HCT116 (cell line): ENCODE results near the gene WNT11. TPM values are rescaled to one million over a fixed set of nuclear protein-coding genes. Genes with fewer than 3 reads are reported as not detected.

ENCODE experiments used
- ATAC-seq: fragments of 200-7000 bp; cut with Tn5 transposase; 2 replicates; pipeline ENCODE4 v1.9.1; 2020; ENCODE audit warnings: mild to moderate bottlenecking, moderate library complexity
- BruUV-seq: library from RNA; stranded (reverse); fragments of 400-500 nt; replicated peaks from 2 replicates; lab custom pipeline; 2021; lab: Mats Ljungman, UMichigan
- CTCF ChIA-PET: fragments of 300-600 bp; sonication (Branson Sonifier 250); formaldehyde crosslinking; loops from one replicate; lab custom pipeline; 2021; ENCODE audit warnings: antibody characterized with exemption; lab: Charles Lee
- POLR2A ChIA-PET: fragments of 300-600, 350-600 bp; sonication (Branson Sonifier 250); formaldehyde crosslinking; loops from one replicate; lab custom pipeline; 2021; ENCODE audit warnings: antibody characterized with exemption; lab: Charles Lee
- RAD21 ChIA-PET, 2 experiments: fragments of 300-600 bp; sonication (Branson Sonifier 250); formaldehyde crosslinking; loops; one replicate each; lab custom pipeline; 2023; ENCODE audit warnings: low total read pairs in 2 of 2; ENCODE audit not compliant: uncharacterized antibody in 2 of 2, unreplicated experiment in 2 of 2, low non-redundant PET in 1 of 2; lab: Charles Lee
- DNase-seq: peaks from one replicate; pipeline ENCODE4 v3.0.0-alpha.2; 2010; ENCODE audit warnings: low read depth, low spot score
- H2AFZ ChIP-seq: fragments of 200-600 bp; shearing (Covaris generic), sonication (generic); 2 replicates; pipeline ENCODE4 v1.6.1; 2017; ENCODE audit warnings: low read depth, mixed run types, mixed read lengths, antibody characterized with exemption, low read length; ENCODE audit not compliant: poor library complexity, severe bottlenecking
- H3K27ac ChIP-seq: 2 replicates; pipeline ENCODE4 v1.5.1; 2012; ENCODE audit warnings: low read depth, low read length
- H3K27me3 ChIP-seq: fragments of 200-600 bp; sonication (generic); 2 replicates; pipeline ENCODE4 v1.6.1; 2016; ENCODE audit warnings: mixed run types, low read length, mixed read lengths; ENCODE audit not compliant: insufficient read depth
- H3K36me3 ChIP-seq, 2 experiments: fragments of 200-500 bp in 1 of 2; fragments of 200-600 bp in 1 of 2; sonication (Bioruptor generic) in 1 of 2; sonication (generic) in 1 of 2; 2 replicates each; pipeline versions ENCODE4 v1.5.1 to v1.6.1; 2014 to 2016; ENCODE audit warnings: low read length in 2 of 2, inconsistent platforms in 1 of 2, mixed read lengths in 1 of 2, mixed run types in 1 of 2; ENCODE audit not compliant: insufficient read depth in 2 of 2, control insufficient read depth in 1 of 2
- H3K4me1 ChIP-seq, 2 experiments: fragments of 200-600 bp in 1 of 2; sonication (generic) in 1 of 2; 2 replicates each; pipeline versions ENCODE4 v1.5.1 to v1.6.1; 2012 to 2017; ENCODE audit warnings: low read length in 2 of 2, inconsistent platforms in 1 of 2, mild to moderate bottlenecking in 1 of 2, mixed read lengths in 1 of 2, mixed run types in 1 of 2, moderate library complexity in 1 of 2; ENCODE audit not compliant: insufficient read depth in 2 of 2, control insufficient read depth in 1 of 2
- H3K4me2 ChIP-seq: fragments of 200-600 bp; sonication (generic); 2 replicates; pipeline ENCODE4 v1.6.1; 2017; ENCODE audit warnings: mixed run types, low read length, mixed read lengths
- H3K4me3 ChIP-seq, 2 experiments: fragments of 200-600 bp in 1 of 2; sonication (generic) in 1 of 2; replicated peaks in 1 of 2; 2 replicates each; pipeline ENCODE4 v1.5.1; 2011 to 2016; ENCODE audit warnings: low read length in 2 of 2, control low read depth in 1 of 2, low read depth in 1 of 2, mild to moderate bottlenecking in 1 of 2, mixed read lengths in 1 of 2, mixed run types in 1 of 2
- H3K79me2 ChIP-seq: fragments of 200-600 bp; sonication (generic); 2 replicates; pipeline ENCODE4 v1.6.1; 2017; ENCODE audit warnings: mild to moderate bottlenecking, mixed run types, low read length, moderate library complexity, mixed read lengths; ENCODE audit not compliant: insufficient read depth
- H3K9ac ChIP-seq: fragments of 200-600 bp; sonication (generic); 2 replicates; pipeline ENCODE4 v1.6.1; 2016; ENCODE audit warnings: low read length, mixed read lengths
- H3K9me2 ChIP-seq: fragments of 200-600 bp; sonication (generic), shearing (Covaris generic); 2 replicates; pipeline ENCODE4 v1.6.1; 2017; ENCODE audit warnings: mixed run types, mild to moderate bottlenecking, moderate library complexity; ENCODE audit not compliant: insufficient read depth
- H3K9me3 ChIP-seq, 2 experiments: fragments of 200-500 bp in 1 of 2; fragments of 200-600 bp in 1 of 2; sonication (Bioruptor generic) in 1 of 2; sonication (generic) in 1 of 2; 2 replicates each; pipeline ENCODE4 v1.6.1; 2014 to 2017; ENCODE audit warnings: low read length in 2 of 2, mixed read lengths in 2 of 2, inconsistent platforms in 1 of 2, low read depth in 1 of 2, mild to moderate bottlenecking in 1 of 2, mixed run types in 1 of 2, moderate library complexity in 1 of 2; ENCODE audit not compliant: control insufficient read depth in 1 of 2, insufficient read depth in 1 of 2
- H4K20me1 ChIP-seq: fragments of 200-600 bp; sonication (generic), shearing (Covaris generic); 2 replicates; pipeline ENCODE4 v1.6.1; 2017; ENCODE audit warnings: mixed run types, mild to moderate bottlenecking, moderate library complexity; ENCODE audit not compliant: insufficient read depth
- CBX3 ChIP-seq: IDR thresholded peaks from 2 replicates; pipeline ENCODE4 v1.6.1; 2012; ENCODE audit warnings: low read depth
- CEBPB ChIP-seq: IDR thresholded peaks from 2 replicates; pipeline ENCODE4 v1.6.1; 2012; ENCODE audit warnings: low read depth
- CTCF ChIP-seq, 3 experiments: fragments of 200-600 bp in 1 of 3; sonication (generic) in 1 of 3; IDR thresholded peaks in 2 of 3; conservative IDR thresholded peaks in 1 of 3; 2 replicates each; pipeline ENCODE4 v1.5.1; 2012 to 2017; ENCODE audit warnings: low read depth in 2 of 3, low read length in 2 of 3, antibody characterized with exemption in 1 of 3, borderline replicate concordance in 1 of 3, control low read depth in 1 of 3, mild to moderate bottlenecking in 1 of 3, mixed read lengths in 1 of 3, mixed run types in 1 of 3, moderate library complexity in 1 of 3; ENCODE audit not compliant: insufficient read depth in 1 of 3
- EGR1 ChIP-seq: IDR thresholded peaks from 2 replicates; pipeline ENCODE4 v1.6.1; 2012; ENCODE audit warnings: low read depth
- ELF1 ChIP-seq: IDR thresholded peaks from 2 replicates; pipeline ENCODE4 v1.6.1; 2012; ENCODE audit warnings: low read depth, borderline replicate concordance
- FOSL1 ChIP-seq: IDR thresholded peaks from 2 replicates; pipeline ENCODE4 v1.6.1; 2012; ENCODE audit warnings: low read depth
- JUND ChIP-seq: IDR thresholded peaks from 2 replicates; pipeline ENCODE4 v1.6.1; 2012
- POLR2A ChIP-seq: IDR thresholded peaks from 2 replicates; pipeline ENCODE4 v1.7.0; 2011; ENCODE audit warnings: borderline replicate concordance; ENCODE audit not compliant: insufficient read depth, insufficient read length; ENCODE audit errors: extremely low read depth
- RAD21 ChIP-seq: IDR thresholded peaks from 2 replicates; pipeline ENCODE4 v1.6.1; 2012; ENCODE audit warnings: low read depth, mild to moderate bottlenecking
- REST ChIP-seq: IDR thresholded peaks from 2 replicates; pipeline ENCODE4 v1.6.1; 2012; ENCODE audit warnings: low read depth
- SP1 ChIP-seq: IDR thresholded peaks from 2 replicates; pipeline ENCODE4 v1.6.1; 2012; ENCODE audit warnings: low read depth
- SRF ChIP-seq: IDR thresholded peaks from 2 replicates; pipeline ENCODE4 v1.6.1; 2012; ENCODE audit warnings: low read depth
- TCF7L2 ChIP-seq: IDR thresholded peaks from 2 replicates; pipeline ENCODE4 v1.7.0; 2011; ENCODE audit warnings: borderline replicate concordance, inconsistent platforms; ENCODE audit not compliant: insufficient read depth, insufficient read length; ENCODE audit errors: extremely low read depth
- ZBTB33 ChIP-seq: IDR thresholded peaks from 2 replicates; pipeline ENCODE4 v1.6.1; 2011; ENCODE audit warnings: mild to moderate bottlenecking, low read length, moderate library complexity; ENCODE audit not compliant: insufficient replicate concordance; ENCODE audit errors: extremely low read depth
- intact Hi-C: fragments of 100-400 bp; cut with micrococcal nuclease; formaldehyde crosslinking; loops from 2 replicates; pipeline ENCODE4 v1.10.0; 2022
- total RNA-seq: library from RNA; stranded (reverse); gene quantifications from one replicate; pipeline ENCODE4 v1.2.1, GENCODE V29; 2021; ENCODE audit not compliant: unreplicated experiment

Gene WNT11
- total RNA-seq, 1 experiment from 2014 or later = 1.9 TPM

GRCh38 chr11:76167590-76167989 lies 38.7 kb downstream of the WNT11 start:
- Histone ChIP-seq H4K20me1 (no peaks in the 10 kb centered on the region), H3K9ac (no peak overlapping the region), H3K9me2 (no peaks in the 10 kb centered on the region), H3K79me2 (no peaks in the 10 kb centered on the region), H2AFZ (no peak overlapping the region), H3K4me2 (no peak overlapping the region), H3K4me3 (no peak overlapping the region), H3K4me1 (no peaks in the 10 kb centered on the region), H3K9me3 (no peaks in the 10 kb centered on the region), H3K27ac (no peak overlapping the region), H3K27me3 (no peaks in the 10 kb centered on the region), H3K36me3 (no peaks in the 10 kb centered on the region)
- DNase-seq (no peak), ATAC-seq (no peak)
- ChIA-PET POLR2A (no interaction called here), RAD21 (no interaction called here), CTCF (no interaction called here)
- no TSS peak for BruUV-seq
- TF ChIP-seq JUND = no peak
- no peak for TF ChIP-seq ZBTB33
- TF ChIP-seq SP1 = no peak
- no peak for TF ChIP-seq RAD21
- no peak for TF ChIP-seq EGR1
- TF ChIP-seq TCF7L2 = no peak
- no peak for TF ChIP-seq CTCF (IDR thresholded peaks at IDR 0.05 in 2 of 3, conservative IDR thresholded peaks at IDR 0.05 in 1 of 3; ENCODE audit: borderline replicate concordance in 1 of 3, insufficient read depth in 1 of 3, low read depth in 2 of 3, low read length in 2 of 3)
- no peak for TF ChIP-seq CBX3
- no peak for TF ChIP-seq REST
- no peak for TF ChIP-seq CEBPB
- no peak for TF ChIP-seq POLR2A
- no peak for TF ChIP-seq SRF
- no peak for TF ChIP-seq ELF1
- TF ChIP-seq FOSL1 = no peak
- intact Hi-C loops = no loop called here
